ENCODE data around the gene POLA1.
"Not testable (repeated sequence)": the region's sequence is repeated elsewhere in the genome, so short reads cannot be mapped to it uniquely, and the experiment has no call there.

POLA1 gene

GRCh38 chrX:24693453-24694202 is at the start of gene POLA1:
Gene POLA1 (plus strand): TSS chrX:24693918. CDS start chrX:24693962, 44 bp downstream.
- DNase-seq, result peak; percentile 79 to 82

- no peak for DNase-seq
Observed at GRCh38 chrX:24646006-24646405, 47.7 kb upstream of the POLA1 start.

- DNase-seq, result no peak
Observed at GRCh38 chrX:24646745-24647182, 47.0 kb upstream of the POLA1 start.

- DNase-seq, result peak; percentile 57 to 68
Observed at GRCh38 chrX:24647257-24648058, 46.3 kb upstream of the POLA1 start, which contains the start of gene PCYT1B. Gene PCYT1B (minus strand): TSS chrX:24647347. CDS start chrX:24647105, 242 bp downstream.

GRCh38 chrX:24648495-24648894 is 45.2 kb upstream of the POLA1 start:
- DNase-seq, result no peak

GRCh38 chrX:24651783-24652182 is 41.9 kb upstream of the POLA1 start:
- DNase-seq, result no peak

- not testable (repeated sequence) for DNase-seq
Observed at GRCh38 chrX:24655679-24656078, 38.0 kb upstream of the POLA1 start.

GRCh38 chrX:24657671-24658386 is 35.9 kb upstream of the POLA1 start:
- DNase-seq, result no peak

GRCh38 chrX:24658421-24658820 is 35.3 kb upstream of the POLA1 start:
- DNase-seq, result no peak

- no peak for DNase-seq
Observed at GRCh38 chrX:24659106-24659505, 34.6 kb upstream of the POLA1 start.

- DNase-seq, result no peak
Observed at GRCh38 chrX:24659646-24660045, 34.1 kb upstream of the POLA1 start.

- DNase-seq, result no peak
Observed at GRCh38 chrX:24661292-24661691, 32.4 kb upstream of the POLA1 start.

- no peak for DNase-seq
Observed at GRCh38 chrX:24662352-24662751, 31.4 kb upstream of the POLA1 start.

- DNase-seq, result no peak
Observed at GRCh38 chrX:24668111-24668510, 25.6 kb upstream of the POLA1 start.

GRCh38 chrX:24672701-24673190 is 21.0 kb upstream of the POLA1 start:
- no peak for DNase-seq

GRCh38 chrX:24673424-24673823 is 20.3 kb upstream of the POLA1 start:
- DNase-seq, result no peak

- DNase-seq, result peak in 1 of 2 donors; percentile 5
Observed at GRCh38 chrX:24676403-24677024, 17.2 kb upstream of the POLA1 start.

- DNase-seq, result peak; percentile 23 to 34
Observed at GRCh38 chrX:24682739-24683432, 10.8 kb upstream of the POLA1 start.

- DNase-seq, result no peak
Observed at GRCh38 chrX:24684048-24684447, 9.7 kb upstream of the POLA1 start.

- DNase-seq, result no peak
Observed at GRCh38 chrX:24692305-24692704, 1.4 kb upstream of the POLA1 start.

GRCh38 chrX:24694825-24695224 is 1.1 kb downstream of the POLA1 start:
- DNase-seq, result no peak

- DNase-seq, result no peak
Observed at GRCh38 chrX:24696294-24696693, 2.6 kb downstream of the POLA1 start.

Measured in stimulated activated CD4-positive, alpha-beta T cell treated with anti-CD3 and anti-CD28 coated beads, Interleukin-2, amount 100 ng/mL, for 24 hours (primary cell).